HG03025 (cell line): Measurements from ENCODE around the gene KPNA3.
"Not testable (repeated sequence)": the region's sequence is repeated elsewhere in the genome, so short reads cannot be mapped to it uniquely, and the experiment has no call there.

ENCODE experiments used
- ATAC-seq: cut with Tn5 transposase; IDR thresholded peaks from one replicate; pipeline ENCODE4 v1.9.1; 2021; ENCODE audit warnings: mild to moderate bottlenecking, moderate library complexity; ENCODE audit not compliant: unreplicated experiment, low FRiP score

Gene KPNA3

GRCh38 chr13:49810567-49811526 lies 18.4 kb upstream of the KPNA3 start:
- ATAC-seq = no peak

DNA sequence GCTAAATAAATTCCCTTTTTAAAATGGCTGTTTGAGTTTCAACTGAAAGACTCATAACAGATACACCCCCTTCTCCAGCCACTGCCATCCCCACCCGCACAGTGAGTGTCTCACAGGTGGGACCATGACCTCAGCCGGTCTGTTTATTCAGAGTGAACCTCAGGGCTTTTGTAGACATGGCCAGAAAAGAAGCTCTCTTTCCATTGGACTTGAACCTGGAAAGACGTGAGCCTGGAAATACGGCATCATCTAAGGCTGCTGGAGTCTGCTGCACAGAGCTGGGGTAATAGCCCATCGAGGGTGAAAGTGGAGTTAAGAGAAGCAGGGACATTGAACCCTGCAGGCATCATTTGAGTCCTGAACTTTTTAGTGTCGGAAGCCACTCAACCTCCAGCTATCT lies 15.2 kb upstream of the KPNA3 start:
- ATAC-seq = no peak

DNA sequence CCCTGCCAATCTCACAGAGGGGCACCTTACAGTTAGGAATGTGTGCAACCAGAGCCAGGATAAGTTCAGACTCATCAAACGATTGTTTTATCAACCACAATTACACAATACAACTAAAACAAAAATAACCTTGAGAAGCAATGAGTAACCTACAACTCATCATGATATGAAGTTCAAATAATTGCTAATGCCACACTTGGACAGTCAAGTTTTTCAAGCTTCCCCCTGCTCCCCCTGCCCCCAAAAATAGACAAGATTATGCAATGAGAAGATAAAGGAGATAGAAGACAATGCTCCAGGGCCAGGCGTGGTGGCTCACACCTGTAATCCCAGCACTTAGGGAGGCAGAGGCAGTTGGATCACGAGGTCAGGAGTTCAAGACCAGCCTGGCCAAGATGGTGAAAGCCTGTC lies 13.6 kb upstream of the KPNA3 start:
- ATAC-seq = no peak

GRCh38 chr13:49803047-49803446 lies 10.6 kb upstream of the KPNA3 start:
- not testable (repeated sequence) for ATAC-seq

- no peak for ATAC-seq
Measured at GRCh38 chr13:49802426-49802825, 9.9 kb upstream of the KPNA3 start.

- peak; percentile 26 for ATAC-seq
Measured at GRCh38 chr13:49791711-49792549, 552 bp downstream of the KPNA3 start.

DNA sequence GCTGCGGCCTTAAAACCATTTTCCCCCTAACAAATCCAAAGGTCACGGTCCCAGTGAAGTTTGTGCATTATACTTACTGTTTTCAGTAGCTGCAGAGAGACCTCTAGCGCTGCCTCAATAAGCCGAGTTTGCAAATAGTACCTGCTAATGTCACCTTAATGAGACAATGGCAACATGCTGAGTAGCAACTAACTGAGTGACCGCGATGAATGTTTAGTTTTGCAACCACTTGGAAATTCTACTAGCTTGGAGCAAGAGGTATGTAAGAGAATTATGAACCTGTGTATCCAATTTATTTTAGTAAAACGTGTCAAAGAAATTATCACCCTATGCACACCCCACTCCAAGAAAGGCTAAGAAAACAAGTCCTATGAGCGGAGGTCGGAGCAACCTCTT lies 1.2 kb downstream of the KPNA3 start:
- no peak for ATAC-seq

- ATAC-seq = no peak
Measured at GRCh38 chr13:49789968-49790367, 2.5 kb downstream of the KPNA3 start.

GRCh38 chr13:49786401-49787008 lies 6.0 kb downstream of the KPNA3 start:
- ATAC-seq = no peak

DNA sequence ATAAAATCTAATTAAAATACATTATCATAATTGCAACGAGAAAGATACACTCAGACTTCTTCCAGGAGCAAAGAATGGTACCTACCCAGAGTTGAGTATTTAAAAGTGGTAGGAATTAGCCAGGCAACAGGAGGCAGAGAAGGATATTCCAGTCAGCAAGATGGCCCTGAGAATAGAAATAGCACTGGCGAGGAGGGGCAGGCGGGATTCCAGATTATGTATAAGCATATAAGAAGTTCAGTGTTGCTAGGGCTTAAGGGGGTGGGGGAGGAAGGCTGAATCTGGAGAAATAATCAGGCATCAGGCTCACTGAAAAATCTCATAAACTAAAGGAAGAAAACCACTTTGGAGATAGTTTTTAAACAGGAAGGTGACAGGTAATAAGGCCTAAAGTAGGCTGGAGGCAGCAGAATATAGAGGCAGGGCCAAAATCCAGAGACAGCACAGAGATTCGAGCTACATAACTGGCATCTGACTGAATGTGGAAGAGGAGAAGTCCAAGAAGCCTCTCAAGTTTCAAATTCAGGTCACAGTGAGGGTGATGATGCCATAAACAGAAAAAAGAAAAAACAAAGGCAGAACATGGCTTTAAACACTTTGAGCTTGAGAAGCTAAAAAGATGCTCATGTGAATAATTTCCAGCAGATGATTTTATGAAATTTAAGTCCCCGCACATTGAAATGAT lies 7.5 kb downstream of the KPNA3 start:
- no peak for ATAC-seq

GRCh38 chr13:49783865-49784264 lies 8.6 kb downstream of the KPNA3 start:
- ATAC-seq = no peak

- no peak for ATAC-seq
Measured at GRCh38 chr13:49782784-49783183, 9.7 kb downstream of the KPNA3 start.

GRCh38 chr13:49781806-49782205 lies 10.7 kb downstream of the KPNA3 start:
- ATAC-seq = no peak

- ATAC-seq = no peak
Measured at GRCh38 chr13:49779721-49780120, 12.8 kb downstream of the KPNA3 start.

GRCh38 chr13:49777746-49778614 lies 14.5 kb downstream of the KPNA3 start:
- no peak for ATAC-seq

DNA sequence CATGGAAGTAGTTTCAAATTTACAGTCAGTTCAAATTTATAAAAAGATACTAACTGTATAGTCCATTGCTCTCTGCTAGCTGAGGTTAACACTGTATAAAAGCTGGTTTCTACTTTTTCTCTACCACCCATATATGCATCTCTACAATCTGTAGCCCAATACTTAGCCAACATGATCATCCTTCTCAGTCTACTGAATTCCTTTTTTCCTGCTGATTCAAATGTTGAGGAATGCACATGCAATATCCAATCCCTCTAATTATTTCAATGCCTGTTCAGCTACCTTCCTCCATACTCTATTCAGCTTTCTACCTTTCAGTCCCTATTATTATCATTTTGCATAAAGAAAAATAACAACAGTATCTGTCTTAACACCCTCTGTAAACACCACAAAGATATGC lies 15.6 kb downstream of the KPNA3 start:
- no peak for ATAC-seq

GRCh38 chr13:49774376-49775005 lies 18.0 kb downstream of the KPNA3 start:
- no peak for ATAC-seq

- no peak for ATAC-seq
Measured at GRCh38 chr13:49772828-49773227, 19.7 kb downstream of the KPNA3 start.

- ATAC-seq = not testable (repeated sequence)
Measured at GRCh38 chr13:49761811-49762210, 30.7 kb downstream of the KPNA3 start.
